Ecto neural progenitor cell (in vitro differentiated cells): ENCODE data around the gene CETN2.
"Not testable (repeated sequence)": the region's sequence is repeated elsewhere in the genome, so short reads cannot be mapped to it uniquely, and the experiment has no call there.

Experiments
- DNase-seq: peaks from one replicate; pipeline ENCODE4 v3.0.0-alpha.2; 2018; ENCODE audit warnings: low spot score

CETN2 gene

DNA sequence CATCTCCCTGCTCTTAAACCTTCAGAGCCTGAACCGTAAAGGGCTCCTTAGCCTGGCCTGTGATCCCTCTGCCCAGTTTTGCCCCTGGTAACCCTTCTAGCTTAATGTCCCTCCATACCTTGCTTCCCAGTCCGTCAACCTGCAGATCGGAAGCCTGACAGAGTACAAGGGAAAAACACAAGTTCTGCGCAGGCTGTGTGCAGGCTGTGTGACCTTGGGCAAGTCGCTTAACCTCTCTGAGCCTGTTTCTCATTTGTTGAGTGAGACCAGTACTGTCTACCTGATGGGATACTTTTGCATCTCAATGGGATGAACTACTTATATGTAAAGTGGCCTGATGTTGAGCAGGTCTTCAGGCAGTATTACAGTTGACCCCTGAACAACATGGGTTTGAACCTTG, 2.0 kb upstream of the CETN2 start:
- no peak for DNase-seq

GRCh38 chrX:152831391-152831790, 834 bp upstream of the CETN2 start:
- no peak for DNase-seq

- DNase-seq, result no peak
These were observed 5.6 kb downstream of the CETN2 start for GRCh38 chrX:152824841-152825374.

DNA sequence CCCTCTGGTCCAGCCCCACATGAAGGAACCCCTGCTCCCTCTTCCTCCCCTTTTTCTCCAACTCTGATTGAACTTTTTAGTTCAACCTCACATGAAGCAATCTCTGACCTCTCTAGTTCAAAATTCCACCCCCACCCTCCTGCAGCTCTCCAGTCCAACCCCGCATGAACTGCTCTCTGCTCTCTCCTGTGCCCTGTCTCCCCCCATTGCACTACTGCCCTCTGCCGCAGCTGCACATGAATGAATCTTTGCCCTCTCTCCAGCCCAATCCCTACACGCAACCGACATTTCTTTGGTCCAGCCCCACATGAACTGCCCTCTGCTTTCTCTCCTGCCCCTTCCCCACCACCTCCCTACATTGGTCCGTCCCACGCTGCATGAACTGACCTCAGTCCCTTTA, 6.9 kb downstream of the CETN2 start:
- no peak for DNase-seq

- no peak for DNase-seq
These were observed 8.0 kb downstream of the CETN2 start for GRCh38 chrX:152822383-152823086.

DNA sequence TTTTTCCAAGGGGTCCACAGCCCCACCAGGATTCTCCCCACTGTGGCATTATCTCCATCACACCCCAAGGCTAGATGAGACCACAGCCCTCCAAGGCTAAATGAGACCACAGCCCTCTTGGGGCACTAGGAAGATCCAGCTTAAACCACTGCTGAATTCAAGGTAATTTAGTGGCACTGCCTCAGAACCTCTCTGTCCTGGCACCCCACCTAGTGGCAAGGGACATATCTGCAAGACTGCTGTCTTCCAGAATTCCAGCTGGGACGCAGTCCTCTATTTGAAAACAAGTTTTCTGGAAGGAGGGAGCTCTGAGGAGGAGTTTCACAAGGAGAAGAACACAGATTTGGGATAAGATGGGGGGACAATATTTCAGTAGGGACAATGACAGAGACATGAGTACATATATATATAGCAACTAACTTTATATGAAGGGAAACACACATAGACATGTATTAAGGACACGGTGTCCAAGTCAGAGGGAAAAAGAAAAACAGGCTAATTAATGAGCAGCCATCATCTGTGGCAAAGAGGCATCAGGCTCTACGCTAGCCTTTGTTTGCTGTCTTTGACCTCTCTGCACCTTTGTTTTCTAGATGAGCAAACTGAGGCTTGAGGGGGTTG, 9.3 kb downstream of the CETN2 start:
- no peak for DNase-seq

- no peak for DNase-seq
These were observed 10.8 kb downstream of the CETN2 start for GRCh38 chrX:152819732-152820131.

DNA sequence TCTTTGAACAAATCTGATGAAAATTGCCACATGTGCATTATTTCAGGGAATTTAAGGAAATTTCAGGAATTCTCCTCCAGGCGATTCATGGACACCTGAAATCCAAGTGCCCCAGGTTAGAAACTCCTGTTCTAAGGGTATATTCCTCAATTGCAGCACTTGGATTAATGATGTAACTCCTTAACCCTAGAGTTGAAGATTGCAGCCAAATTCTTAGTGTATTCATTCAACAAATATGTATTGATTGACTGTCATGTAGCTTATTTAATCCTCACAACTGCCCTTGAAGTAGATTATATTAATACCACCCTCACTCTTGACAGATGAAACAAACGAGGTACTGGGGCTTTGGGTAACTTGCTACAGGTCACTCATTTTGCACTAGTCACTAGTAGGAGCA, 11.3 kb downstream of the CETN2 start:
- no peak for DNase-seq

GRCh38 chrX:152818356-152818755, 12.2 kb downstream of the CETN2 start:
- no peak for DNase-seq

DNA sequence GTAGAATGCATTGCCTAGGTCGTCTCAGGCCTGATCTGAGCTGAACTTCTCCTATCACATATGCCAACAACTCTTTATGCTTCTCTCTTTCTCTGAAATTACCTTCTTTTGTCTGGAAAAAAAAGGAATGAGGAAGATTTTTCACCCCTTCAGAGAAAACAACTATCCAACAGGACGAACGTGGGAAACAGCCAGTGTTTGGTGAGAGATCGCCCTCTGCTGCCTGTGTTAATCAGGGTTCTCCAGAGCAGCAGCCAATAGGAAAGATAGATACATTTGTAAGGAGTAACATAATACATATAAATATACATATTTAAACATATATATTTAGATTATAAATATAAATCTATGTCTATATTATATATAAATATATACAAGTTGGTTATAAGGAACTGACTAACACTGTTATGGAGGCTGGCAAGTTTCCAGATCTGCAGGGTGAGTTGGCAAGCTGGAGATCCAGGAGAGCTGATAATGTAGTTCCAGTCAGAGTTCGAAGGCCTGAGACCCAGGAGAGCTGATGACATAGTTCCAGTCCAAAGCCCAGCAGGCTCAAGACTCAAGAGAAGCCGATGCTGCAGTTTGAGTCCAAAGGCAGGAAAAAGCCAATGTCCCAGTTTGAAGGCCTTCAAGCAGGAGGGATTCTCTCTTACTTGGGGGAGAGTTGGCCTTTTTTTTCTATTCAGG, 13.3 kb downstream of the CETN2 start:
- no peak for DNase-seq

DNA sequence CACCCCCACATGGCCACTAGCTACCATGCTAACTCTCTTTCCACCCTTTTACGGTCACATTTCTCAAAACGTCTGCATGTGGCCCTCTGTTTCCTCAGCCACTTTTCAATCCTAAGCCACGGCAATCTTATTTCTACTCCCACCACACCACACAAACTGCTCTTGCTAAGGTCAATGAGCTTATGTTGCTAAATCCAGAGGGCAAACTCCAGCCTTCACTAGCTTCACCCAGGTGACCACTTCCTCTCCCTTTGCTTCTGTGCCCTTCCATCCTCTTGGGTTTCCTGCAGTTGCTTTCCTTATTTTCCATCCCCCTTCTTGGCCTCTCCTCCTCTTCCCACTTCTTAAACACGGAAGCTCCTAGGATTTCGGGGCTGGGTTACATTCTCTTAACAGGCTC, 16.5 kb downstream of the CETN2 start:
- no peak for DNase-seq

GRCh38 chrX:152813206-152813605, 17.4 kb downstream of the CETN2 start:
- no peak for DNase-seq

- no peak for DNase-seq
These were observed 20.2 kb downstream of the CETN2 start for GRCh38 chrX:152810403-152810802.

GRCh38 chrX:152806035-152806434, 24.5 kb downstream of the CETN2 start:
- no peak for DNase-seq

GRCh38 chrX:152798945-152799344, 31.6 kb downstream of the CETN2 start:
- no peak for DNase-seq

DNA sequence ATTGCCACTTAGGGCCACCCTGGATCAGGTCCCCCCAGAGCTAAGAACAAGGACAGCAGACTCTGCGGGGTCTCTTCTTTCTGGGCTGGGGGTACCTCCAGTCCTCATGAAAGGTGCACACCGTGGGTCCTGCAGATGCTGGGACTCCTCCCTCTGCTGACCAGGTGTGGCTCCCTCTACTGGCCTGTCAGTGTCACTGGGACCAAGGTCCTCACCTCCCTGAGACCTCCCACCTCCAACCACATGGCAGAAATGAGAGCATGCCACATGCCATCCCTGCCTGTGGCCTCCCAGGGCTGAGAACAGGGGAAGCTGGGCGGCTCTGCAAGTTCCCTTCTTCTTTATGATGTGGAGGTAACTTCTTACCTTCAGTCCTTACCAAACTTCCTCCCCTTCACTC, 43.5 kb downstream of the CETN2 start:
- DNase-seq, result not testable (repeated sequence)
